Renal pelvis (tissue), 4 donors: ENCODE data around the gene RRAS. TPM values are rescaled to one million over a fixed set of nuclear protein-coding genes. Genes with fewer than 3 reads are reported as not detected.
"Not testable (repeated sequence)": the region's sequence is repeated elsewhere in the genome, so short reads cannot be mapped to it uniquely, and the experiment has no call there.

Experiments used
- DNase-seq: peaks from one replicate; pipeline ENCODE4 v3.0.0-alpha.2; 2013
- polyA plus RNA-seq, 3 donors: library from polyadenylated mRNA; unstranded; fragments of 120-200 nt; gene quantifications; one replicate each; pipeline ENCODE4 v1.2.1, GENCODE V29; 2013; ENCODE audit not compliant: insufficient read length in 3 of 3

Gene RRAS
- polyA plus RNA-seq, 3 donors = 25.8 to 31.9 (median 31.6) TPM

- DNase-seq = no peak
These were observed 3.6 kb downstream of the RRAS start for GRCh38 chr19:49636233-49636932.

- DNase-seq = no peak
These were observed 4.3 kb downstream of the RRAS start for GRCh38 chr19:49635530-49636232.

- DNase-seq = not testable (repeated sequence)
These were observed 6.7 kb downstream of the RRAS start for GRCh38 chr19:49633273-49633672.

- DNase-seq = no peak
These were observed 7.4 kb downstream of the RRAS start for GRCh38 chr19:49632576-49632975.

GRCh38 chr19:49631610-49632192 is 8.2 kb downstream of the RRAS start:
- no peak for DNase-seq

GRCh38 chr19:49631014-49631588 is 8.8 kb downstream of the RRAS start:
- no peak for DNase-seq

- no peak for DNase-seq
These were observed 10.3 kb downstream of the RRAS start for GRCh38 chr19:49629659-49630058.

GRCh38 chr19:49626226-49626625 is 13.7 kb downstream of the RRAS start:
- DNase-seq = no peak

- DNase-seq = no peak
These were observed 14.7 kb downstream of the RRAS start for GRCh38 chr19:49624967-49625910.

- not testable (repeated sequence) for DNase-seq
These were observed 22.1 kb downstream of the RRAS start for GRCh38 chr19:49617860-49618259.

GRCh38 chr19:49616945-49617344 is 23.0 kb downstream of the RRAS start:
- DNase-seq = no peak

GRCh38 chr19:49616532-49616931 is 23.4 kb downstream of the RRAS start:
- DNase-seq = no peak

- no peak for DNase-seq
These were observed 24.1 kb downstream of the RRAS start for GRCh38 chr19:49615861-49616260.

- DNase-seq = no peak
These were observed 25.7 kb downstream of the RRAS start for GRCh38 chr19:49614096-49614833.

- no peak for DNase-seq
These were observed 26.6 kb downstream of the RRAS start for GRCh38 chr19:49613374-49613773.

- no peak for DNase-seq
These were observed 30.3 kb downstream of the RRAS start for GRCh38 chr19:49609499-49610092.

GRCh38 chr19:49605605-49606004 is 34.3 kb downstream of the RRAS start:
- DNase-seq = no peak

- no peak for DNase-seq
These were observed 37.1 kb downstream of the RRAS start for GRCh38 chr19:49602806-49603205.

GRCh38 chr19:49601482-49602038 is 38.4 kb downstream of the RRAS start:
- no peak for DNase-seq
